CD4-positive, alpha-beta T cell treated with Interleukin-15 for 4 hours (primary cell): Measurements from ENCODE around the gene NFIX.

Experiments
- DNase-seq: peaks from one replicate; pipeline ENCODE4 v3.0.0-alpha.2; 2020; ENCODE audit warnings: low spot score

The NFIX gene

DNA sequence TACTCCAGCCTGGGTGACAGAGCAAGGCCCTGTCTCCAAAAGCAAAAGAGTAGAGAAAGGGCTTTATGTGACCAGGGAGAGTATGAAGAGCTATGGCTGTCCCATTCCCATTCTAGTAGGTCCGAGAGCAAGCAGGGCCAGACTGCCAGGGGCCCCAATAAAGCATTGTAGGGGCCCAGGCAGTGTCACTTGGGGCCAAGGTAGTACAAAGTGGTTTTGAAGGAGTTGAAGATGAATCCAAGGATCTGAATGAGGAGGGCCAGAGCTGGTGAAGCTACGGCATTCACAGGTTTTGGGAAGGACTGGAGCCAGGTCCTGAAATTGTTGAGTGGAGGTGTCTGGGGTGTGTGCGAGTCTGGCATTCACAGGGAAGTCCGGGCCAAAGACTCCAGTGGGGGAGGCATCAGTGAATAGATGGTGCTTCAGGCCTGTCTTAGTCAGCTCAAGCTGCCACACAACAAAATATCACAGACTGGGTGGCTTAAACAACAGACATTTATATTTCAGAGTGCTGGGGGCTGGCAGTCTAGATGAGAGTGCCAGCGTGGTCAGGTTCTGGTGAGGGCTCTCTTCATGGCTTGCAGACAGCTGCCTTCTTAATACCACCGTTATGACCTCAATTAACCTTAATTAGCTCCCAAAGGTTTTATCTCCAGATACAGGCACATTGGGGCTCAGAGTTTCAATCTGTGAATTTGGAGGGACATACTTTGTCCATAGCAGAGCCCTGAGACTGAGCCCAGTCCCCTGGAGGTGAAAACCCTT lies 132.7 kb downstream of the NFIX start:
- DNase-seq = no peak

DNA sequence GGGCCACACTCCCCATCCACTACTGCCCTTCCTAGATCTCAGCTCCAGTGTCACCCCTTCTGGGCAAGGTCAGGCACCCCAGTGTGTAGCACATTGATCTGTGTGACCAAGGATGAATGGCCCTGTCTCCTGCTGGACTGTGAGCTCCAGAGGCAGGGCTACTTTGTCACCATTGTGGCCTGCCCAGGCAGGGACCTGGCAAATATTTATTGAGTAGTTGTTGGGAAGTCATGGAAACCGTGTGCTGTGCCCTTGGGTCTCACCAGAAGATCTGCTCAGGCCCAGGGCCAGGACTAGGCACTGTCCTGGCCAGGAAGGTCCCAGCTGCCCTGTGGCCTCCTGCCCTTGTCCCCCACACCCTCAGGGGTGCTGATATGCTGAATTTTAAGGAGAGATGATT lies 133.3 kb downstream of the NFIX start:
- DNase-seq = no peak

DNA sequence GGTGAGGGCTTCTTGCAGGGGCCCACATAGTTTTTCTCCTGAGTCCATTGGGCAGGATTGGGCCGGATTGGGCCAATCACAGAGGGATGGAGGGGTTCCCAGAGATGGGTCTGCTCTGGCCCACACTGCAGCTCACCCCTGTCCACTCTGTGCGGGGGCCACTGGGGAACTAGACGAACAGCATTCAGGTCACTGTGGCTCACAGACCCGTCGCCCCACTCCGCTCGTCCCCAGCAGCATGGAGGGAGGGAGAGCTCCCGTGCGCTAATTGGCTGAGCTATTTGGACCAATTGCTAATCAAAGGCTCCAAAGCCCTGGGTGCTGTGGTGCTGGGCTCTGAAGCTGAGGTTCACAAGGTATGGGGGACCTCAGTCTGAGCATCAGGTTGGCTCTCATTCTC lies 134.1 kb downstream of the NFIX start:
- no peak for DNase-seq

DNA sequence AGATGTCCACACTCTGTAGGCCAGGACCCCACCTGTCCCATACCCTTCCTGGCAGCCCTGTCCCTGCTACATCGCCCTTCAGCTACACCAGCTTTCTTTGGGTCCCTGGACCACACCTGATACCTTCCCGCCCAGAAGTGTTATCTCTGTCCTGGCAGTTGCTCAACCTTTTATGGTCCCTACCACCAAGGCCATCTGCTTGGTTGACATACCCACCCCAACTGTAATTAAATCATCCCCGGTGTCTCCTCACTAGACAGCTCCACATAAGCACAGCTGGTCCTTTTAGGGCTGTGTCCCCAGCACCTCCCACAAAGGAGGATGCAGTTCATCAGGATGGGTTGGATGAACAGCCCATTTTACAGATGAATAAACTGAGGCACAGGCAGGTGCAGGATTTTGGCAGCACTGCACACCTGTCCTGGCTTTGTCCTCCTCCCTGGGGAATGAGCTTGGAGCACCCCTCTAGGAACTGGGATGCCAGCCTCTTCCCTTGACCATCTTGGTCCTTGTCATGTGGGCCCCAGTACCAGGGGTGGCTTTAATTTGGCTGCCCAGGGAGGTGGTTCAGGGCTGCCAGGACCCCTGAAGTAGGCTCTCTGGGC lies 135.7 kb downstream of the NFIX start:
- DNase-seq = no peak

DNA sequence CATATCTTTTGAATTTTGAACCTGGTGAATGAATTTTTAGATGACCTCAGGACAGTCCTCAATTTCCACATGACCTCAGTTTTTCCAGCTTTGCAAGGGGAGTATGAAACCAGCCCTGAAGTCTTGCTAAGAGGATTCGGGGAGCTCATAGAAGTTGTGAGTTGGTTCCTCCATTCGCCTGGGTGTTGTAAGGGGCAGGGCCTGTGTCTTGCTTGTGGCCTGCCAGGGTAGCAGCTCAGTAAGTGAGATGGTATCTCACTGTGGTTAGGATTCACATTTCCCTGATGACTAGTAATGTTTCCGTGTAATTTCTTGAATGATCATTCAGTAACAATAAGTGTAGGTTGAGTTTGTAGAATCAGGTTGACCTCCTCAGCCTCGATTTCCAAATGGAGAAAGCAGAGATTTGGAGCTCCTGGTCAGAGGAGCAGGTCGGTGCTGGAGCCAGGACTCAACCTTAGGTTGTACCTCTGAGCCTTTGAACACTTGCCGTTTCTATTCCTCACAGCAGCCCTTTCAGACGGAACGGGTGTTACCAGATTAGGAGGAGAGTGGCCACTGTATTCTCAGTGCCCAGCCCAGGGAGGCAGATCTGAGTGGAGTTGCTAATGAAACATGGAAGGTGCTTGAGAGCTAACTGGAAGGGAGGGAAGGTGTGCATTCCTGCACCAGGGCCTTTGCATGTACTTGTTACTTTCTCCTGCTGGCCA lies 137.4 kb downstream of the NFIX start:
- peak; percentile 70 for DNase-seq

DNA sequence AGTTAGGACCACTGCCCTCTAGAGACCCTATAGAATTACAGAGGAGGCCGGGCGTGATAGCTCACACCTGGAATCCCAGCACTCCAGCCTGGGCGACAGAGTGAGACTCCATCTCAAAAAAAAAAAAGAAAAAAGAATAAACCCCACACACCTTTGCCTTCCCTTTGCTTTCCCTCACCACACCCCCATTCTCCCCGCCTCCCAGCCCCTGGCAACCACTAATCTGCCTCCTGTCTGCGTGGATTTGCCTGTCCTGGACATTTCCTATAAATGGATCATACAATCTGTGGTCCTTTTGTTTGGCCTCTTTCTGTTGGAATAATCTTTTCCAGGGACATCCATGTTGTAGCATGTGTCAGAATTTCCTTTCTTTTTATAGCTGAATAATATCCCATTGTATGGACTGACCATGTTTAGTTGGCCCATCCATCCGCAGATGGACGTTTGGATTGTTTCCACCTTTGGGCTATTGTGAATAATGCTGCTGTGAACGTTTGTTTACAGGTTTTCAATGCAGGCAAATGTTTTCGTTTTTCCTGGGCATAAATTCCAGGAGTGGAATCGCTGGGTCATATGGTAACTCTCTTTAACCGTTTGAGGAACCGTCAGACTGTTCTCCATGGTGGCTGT lies 138.1 kb downstream of the NFIX start:
- no peak for DNase-seq

DNA sequence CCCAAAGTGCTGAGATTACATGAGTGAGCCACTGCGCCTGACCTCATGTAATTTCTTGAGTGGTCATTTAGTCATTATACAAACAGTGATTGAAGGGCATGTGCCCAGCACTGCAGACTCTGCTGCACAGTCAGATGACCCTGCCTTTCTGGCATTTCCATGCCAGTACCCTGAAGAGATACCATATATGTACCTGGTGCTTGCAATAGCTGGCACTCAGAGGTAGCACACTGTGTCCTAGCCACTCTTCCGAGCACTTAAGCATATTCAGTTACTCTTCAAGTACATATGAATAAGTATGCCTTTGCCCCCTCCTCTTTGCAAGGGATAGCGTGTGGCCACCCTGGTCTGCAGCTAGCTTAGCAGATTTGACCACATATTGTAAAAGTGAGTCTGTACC lies 139.4 kb downstream of the NFIX start:
- DNase-seq = no peak

DNA sequence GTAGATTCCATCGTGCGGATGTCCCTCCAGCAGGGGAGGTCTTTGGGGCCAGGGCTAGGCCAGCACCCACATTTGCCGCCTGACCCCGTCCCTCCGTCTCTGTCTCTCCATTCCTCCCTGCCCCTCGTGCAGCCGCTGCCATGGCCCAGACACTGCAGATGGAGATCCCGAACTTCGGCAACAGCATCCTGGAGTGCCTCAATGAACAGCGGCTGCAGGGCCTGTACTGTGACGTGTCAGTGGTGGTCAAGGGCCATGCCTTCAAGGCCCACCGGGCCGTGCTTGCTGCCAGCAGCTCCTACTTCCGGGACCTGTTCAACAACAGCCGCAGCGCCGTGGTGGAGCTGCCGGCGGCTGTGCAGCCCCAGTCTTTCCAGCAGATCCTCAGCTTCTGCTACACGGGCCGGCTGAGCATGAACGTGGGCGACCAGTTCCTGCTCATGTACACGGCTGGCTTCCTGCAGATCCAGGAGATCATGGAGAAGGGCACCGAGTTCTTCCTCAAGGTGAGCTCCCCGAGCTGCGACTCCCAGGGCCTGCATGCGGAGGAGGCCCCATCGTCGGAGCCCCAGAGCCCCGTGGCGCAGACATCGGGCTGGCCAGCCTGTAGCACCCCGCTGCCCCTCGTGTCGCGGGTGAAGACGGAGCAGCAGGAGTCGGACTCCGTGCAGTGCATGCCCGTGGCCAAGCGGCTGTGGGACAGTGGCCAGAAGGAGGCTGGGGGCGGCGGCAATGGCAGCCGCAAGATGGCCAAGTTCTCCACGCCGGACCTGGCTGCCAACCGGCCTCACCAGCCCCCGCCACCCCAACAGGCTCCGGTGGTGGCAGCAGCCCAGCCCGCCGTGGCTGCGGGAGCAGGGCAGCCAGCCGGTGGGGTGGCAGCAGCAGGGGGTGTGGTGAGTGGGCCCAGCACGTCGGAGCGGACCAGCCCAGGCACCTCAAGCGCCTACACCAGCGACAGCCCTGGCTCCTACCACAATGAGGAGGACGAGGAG lies 140.1 kb downstream of the NFIX start:
- DNase-seq = no peak

DNA sequence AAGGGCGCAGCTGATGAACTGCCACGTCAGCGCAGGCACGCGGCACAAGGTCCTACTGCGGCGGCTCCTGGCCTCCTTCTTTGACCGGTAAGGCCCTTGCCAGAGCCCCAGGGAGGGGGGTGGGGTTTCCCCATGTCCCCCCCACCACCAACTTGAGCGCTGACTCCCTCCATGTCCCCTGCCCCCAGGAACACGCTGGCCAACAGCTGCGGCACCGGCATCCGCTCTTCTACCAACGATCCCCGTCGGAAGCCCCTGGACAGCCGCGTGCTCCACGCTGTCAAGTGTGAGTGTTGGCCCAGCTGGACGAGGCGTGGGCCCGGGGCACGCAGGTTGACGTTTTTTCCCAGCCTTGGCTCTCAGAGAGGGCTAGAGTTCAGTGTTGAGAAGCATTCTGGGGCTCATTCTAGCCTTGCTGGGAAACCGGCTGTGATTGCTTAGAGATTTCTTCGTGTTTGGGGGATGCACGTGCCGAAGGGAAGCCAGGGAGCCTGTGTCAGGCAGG lies 142.1 kb downstream of the NFIX start:
- no peak for DNase-seq

DNA sequence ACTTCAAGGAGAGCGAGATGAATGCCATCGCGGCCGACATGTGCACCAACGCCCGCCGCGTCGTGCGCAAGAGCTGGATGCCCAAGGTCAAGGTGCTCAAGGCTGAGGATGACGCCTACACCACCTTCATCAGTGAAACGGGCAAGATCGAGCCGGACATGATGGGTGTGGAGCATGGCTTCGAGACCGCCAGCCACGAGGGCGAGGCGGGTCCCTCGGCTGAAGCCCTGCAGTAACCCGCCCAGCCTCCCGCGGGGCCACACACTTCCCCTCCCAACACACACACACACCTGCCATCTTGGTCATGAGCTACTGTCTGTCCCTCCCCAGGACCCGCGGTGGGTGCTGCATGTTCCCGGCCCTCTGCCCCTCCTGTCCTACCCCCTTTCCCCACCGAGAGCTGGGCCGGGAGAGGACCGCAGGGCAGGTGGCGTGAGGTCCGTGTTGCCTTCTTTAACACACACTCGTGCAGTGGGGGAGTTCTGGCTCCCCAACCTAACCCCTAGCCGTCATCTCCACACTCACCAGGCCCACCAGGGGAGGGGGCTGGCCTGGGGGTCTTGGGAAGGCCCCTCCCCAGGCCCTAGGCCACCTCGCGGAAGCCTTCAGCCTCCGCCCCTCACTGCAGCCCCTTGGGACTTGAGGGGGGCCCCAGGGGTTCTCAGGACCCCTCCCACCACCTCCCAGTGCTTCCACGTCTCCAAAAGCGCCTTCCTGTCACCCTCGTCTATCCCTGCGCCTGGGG lies 143.1 kb downstream of the NFIX start:
- no peak for DNase-seq

DNA sequence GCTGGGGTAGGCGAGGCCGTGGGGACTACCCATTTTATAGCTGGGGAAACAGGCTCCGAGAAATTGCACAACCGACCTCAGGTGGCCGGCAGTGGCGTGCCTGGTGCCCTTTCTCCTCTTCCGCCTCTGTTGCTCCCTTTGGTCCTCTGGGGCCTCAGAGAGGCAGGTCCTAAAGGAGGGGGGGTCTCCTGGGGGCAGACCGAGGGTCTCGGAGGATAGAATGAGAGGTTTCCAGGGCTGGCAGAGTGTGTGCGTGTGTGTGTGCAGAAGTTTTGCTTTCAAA lies 143.6 kb downstream of the NFIX start:
- no peak for DNase-seq

DNA sequence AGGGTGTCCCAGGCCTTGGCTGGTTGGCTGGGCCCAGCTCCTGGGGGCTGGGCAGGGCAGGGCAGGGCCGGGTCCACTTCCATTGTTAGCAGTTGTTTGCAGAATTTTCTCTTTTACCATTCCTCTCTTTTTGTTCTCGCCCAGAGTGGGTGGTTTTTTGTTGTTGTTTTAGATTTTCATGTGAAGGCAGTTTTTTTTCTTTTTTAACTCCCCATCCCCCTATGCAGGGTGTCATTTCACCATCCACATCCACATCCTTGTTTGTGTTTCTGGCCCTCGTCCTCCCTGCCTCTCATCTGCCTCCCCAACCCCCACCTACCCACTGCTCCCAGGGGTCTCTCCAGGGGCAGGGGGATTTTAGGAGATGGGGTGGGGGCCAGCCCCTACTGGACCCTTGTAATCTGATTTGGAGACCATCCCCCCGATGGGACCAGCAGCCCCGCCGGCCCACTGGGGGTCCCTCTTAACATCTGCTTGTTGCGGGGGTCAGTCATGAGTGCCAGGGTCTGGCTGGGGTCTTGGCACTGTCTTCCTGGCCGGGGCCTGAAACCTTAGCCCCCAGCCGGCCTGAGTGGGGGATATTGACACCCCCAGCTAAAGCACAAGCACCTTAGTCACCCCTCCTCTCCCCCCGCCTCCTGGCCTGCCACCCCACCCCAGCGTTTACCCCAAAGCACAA lies 144.5 kb downstream of the NFIX start:
- no peak for DNase-seq

DNA sequence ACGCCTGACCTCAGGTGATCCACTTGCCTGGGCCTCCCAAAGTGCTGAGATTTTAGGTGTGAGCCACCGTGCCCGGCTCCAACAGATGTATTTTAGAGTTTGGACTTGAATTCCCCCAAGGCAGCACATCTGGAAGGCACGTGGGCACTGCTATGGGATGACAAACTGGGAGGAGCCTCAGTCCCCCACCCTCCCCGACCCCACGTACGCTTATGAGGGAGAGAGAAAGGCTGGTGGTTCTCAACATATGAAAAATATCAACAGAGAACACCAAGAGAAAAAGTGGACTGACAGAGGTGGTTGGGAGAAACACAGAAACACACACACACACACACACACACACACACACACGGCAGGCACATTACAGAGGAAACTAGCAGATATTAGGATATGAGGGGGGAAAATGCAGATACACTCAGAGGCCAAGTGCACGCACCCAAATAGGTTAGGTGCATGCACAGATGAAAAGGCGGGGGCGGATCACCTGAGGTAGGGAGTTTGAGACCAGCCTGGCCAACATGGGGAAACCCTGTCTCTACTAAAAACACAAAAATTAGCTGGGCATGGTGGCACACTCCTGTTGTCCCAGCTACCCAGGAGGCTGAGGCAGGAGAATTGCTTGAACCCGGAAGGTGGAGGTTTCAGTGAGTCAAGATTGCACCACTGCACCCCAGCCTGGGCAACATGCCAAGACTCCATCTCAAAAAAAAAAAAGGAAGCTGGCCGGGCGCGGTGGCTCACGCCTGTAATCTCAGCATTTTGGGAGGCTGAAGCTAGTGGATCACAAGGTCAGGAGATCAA lies 151.7 kb downstream of the NFIX start:
- no peak for DNase-seq
